H9 (cell line): ENCODE measurements around the gene ARHGAP4. TPM values are rescaled to one million over a fixed set of nuclear protein-coding genes. Genes with fewer than 3 reads are reported as not detected.

ENCODE experiments used
- DNase-seq: peaks from one replicate; pipeline ENCODE4 v3.0.0-alpha.2; 2017
- H2AFZ ChIP-seq: one replicate; pipeline ENCODE4 v1.6.1; 2013; ENCODE audit warnings: mild to moderate bottlenecking, low read length, control low read depth, moderate library complexity
- H2AK5ac ChIP-seq: 2 replicates; pipeline ENCODE4 v1.6.1; 2013; ENCODE audit warnings: low read length, control low read depth, mixed read lengths; ENCODE audit not compliant: insufficient read length
- H2BK120ac ChIP-seq: one replicate; pipeline ENCODE4 v1.6.1; 2013; ENCODE audit warnings: low read depth, mild to moderate bottlenecking, low read length, control low read depth, inconsistent platforms; ENCODE audit not compliant: poor library complexity, severe bottlenecking
- H2BK12ac ChIP-seq: 2 replicates; pipeline ENCODE4 v1.6.1; 2013; ENCODE audit warnings: low read length, control low read depth, mixed read lengths, low read depth; ENCODE audit not compliant: insufficient read length
- H2BK15ac ChIP-seq: 2 replicates; pipeline ENCODE4 v1.6.1; 2013; ENCODE audit warnings: low read depth, low read length, control low read depth
- H2BK20ac ChIP-seq: one replicate; pipeline ENCODE4 v1.6.1; 2013; ENCODE audit warnings: low read depth, mild to moderate bottlenecking, low read length, control low read depth, inconsistent platforms; ENCODE audit not compliant: poor library complexity, severe bottlenecking
- H2BK5ac ChIP-seq: 2 replicates; pipeline ENCODE4 v1.6.1; 2013; ENCODE audit warnings: low read length, control low read depth, mixed read lengths; ENCODE audit not compliant: insufficient read length
- H3K14ac ChIP-seq: 2 replicates; pipeline ENCODE4 v1.6.1; 2013; ENCODE audit warnings: low read length, control low read depth; ENCODE audit not compliant: insufficient read depth
- H3K18ac ChIP-seq: 2 replicates; pipeline ENCODE4 v1.6.1; 2013; ENCODE audit warnings: low read depth, mild to moderate bottlenecking, mixed read lengths, low read length, control low read depth; ENCODE audit not compliant: insufficient read length
- H3K23ac ChIP-seq: 2 replicates; pipeline ENCODE4 v1.6.1; 2013; ENCODE audit warnings: low read length, control low read depth, mixed read lengths, low read depth; ENCODE audit not compliant: insufficient read length
- H3K23me2 ChIP-seq: 2 replicates; pipeline ENCODE4 v1.6.1; 2013; ENCODE audit warnings: low read depth, mild to moderate bottlenecking, mixed read lengths, low read length, control low read depth; ENCODE audit not compliant: insufficient read length, poor library complexity, severe bottlenecking
- H3K27ac ChIP-seq: 2 replicates; pipeline ENCODE4 v1.5.1; 2013; ENCODE audit warnings: low read length, control low read depth, mixed read lengths, low read depth; ENCODE audit not compliant: insufficient read length
- H3K27me3 ChIP-seq: 2 replicates; pipeline ENCODE4 v1.6.1; 2013; ENCODE audit warnings: low read length, control low read depth, inconsistent platforms; ENCODE audit not compliant: insufficient read depth
- H3K4ac ChIP-seq: 2 replicates; pipeline ENCODE4 v1.6.1; 2013; ENCODE audit warnings: low read depth, mild to moderate bottlenecking, control low read depth, inconsistent platforms, low read length, moderate library complexity
- H3K4me1 ChIP-seq: 2 replicates; pipeline ENCODE4 v1.6.1; 2013; ENCODE audit warnings: low read length, control low read depth, inconsistent platforms; ENCODE audit not compliant: insufficient read depth
- H3K4me2 ChIP-seq: 2 replicates; pipeline ENCODE4 v1.6.1; 2013; ENCODE audit warnings: low read length, control low read depth, mixed read lengths; ENCODE audit not compliant: insufficient read length, insufficient read depth
- H3K56ac ChIP-seq: 2 replicates; pipeline ENCODE4 v1.6.1; 2013; ENCODE audit warnings: low read depth, mild to moderate bottlenecking, mixed read lengths, low read length, control low read depth; ENCODE audit not compliant: insufficient read length
- H3K79me1 ChIP-seq: 2 replicates; pipeline ENCODE4 v1.6.1; 2013; ENCODE audit warnings: low read depth, mild to moderate bottlenecking, moderate library complexity, low read length, control low read depth, inconsistent platforms; ENCODE audit not compliant: insufficient read depth, poor library complexity, severe bottlenecking
- H3K79me2 ChIP-seq: 2 replicates; pipeline ENCODE4 v1.6.1; 2013; ENCODE audit warnings: low read length, control low read depth, inconsistent platforms; ENCODE audit not compliant: insufficient read depth
- H3K9ac ChIP-seq: 2 replicates; pipeline ENCODE4 v1.6.1; 2013; ENCODE audit warnings: low read length, control low read depth, mixed read lengths; ENCODE audit not compliant: insufficient read length; ENCODE audit errors: extremely low read depth
- H3K9me3 ChIP-seq: one replicate; pipeline ENCODE4 v1.6.1; 2013; ENCODE audit warnings: low read depth, low read length, inconsistent platforms; ENCODE audit not compliant: control insufficient read depth
- H3T11ph ChIP-seq: one replicate; pipeline ENCODE4 v1.6.1; 2013; ENCODE audit warnings: mild to moderate bottlenecking, low read length, control low read depth, inconsistent platforms
- H4K20me1 ChIP-seq: one replicate; pipeline ENCODE4 v1.6.1; 2013; ENCODE audit not compliant: control insufficient read depth, insufficient read length, insufficient read depth
- H4K5ac ChIP-seq: 2 replicates; pipeline ENCODE4 v1.6.1; 2013; ENCODE audit warnings: low read depth, mild to moderate bottlenecking, mixed read lengths, low read length, control low read depth; ENCODE audit not compliant: insufficient read length
- H4K8ac ChIP-seq: replicated peaks from 2 replicates; pipeline ENCODE4 v1.6.1; 2013; ENCODE audit warnings: low read length, control low read depth, mixed read lengths, low read depth; ENCODE audit not compliant: insufficient read length
- H4K91ac ChIP-seq: 2 replicates; pipeline ENCODE4 v1.6.1; 2013; ENCODE audit warnings: low read depth, mild to moderate bottlenecking, moderate library complexity, mixed read lengths, low read length, control low read depth; ENCODE audit not compliant: insufficient read length
- H3K27ac Mint-ChIP-seq, 3 experiments: 2 replicates in 2 of 3; 3 replicates in 1 of 3; pipeline ENCODE4 v1.8.0; 2020 to 2021; ENCODE audit warnings: mixed read lengths in 3 of 3, mild to moderate bottlenecking in 1 of 3, moderate library complexity in 1 of 3
- H3K27me3 Mint-ChIP-seq: 2 replicates; pipeline ENCODE4 v1.8.0; 2021; ENCODE audit warnings: low read depth, mild to moderate bottlenecking, moderate library complexity, mixed read lengths
- H3K36me3 Mint-ChIP-seq, 3 experiments: 2 replicates in 2 of 3; 3 replicates in 1 of 3; pipeline ENCODE4 v1.8.0; 2020 to 2021; ENCODE audit warnings: low read depth in 3 of 3, mixed read lengths in 3 of 3; ENCODE audit not compliant: insufficient read depth in 1 of 3
- H3K4me1 Mint-ChIP-seq, 2 experiments: 2 replicates each; pipeline ENCODE4 v1.8.0; 2020; ENCODE audit warnings: mixed read lengths in 2 of 2
- H3K4me3 Mint-ChIP-seq, 2 experiments: 2 replicates in 1 of 2; 3 replicates in 1 of 2; pipeline ENCODE4 v1.8.0; 2020 to 2021; ENCODE audit warnings: mild to moderate bottlenecking in 2 of 2, mixed read lengths in 2 of 2, moderate library complexity in 1 of 2
- H3K9me3 Mint-ChIP-seq, 2 experiments: 2 replicates in 1 of 2; 3 replicates in 1 of 2; pipeline ENCODE4 v1.8.0; 2020; ENCODE audit warnings: mild to moderate bottlenecking in 2 of 2, mixed read lengths in 2 of 2, moderate library complexity in 1 of 2
- CTCF ChIP-seq: fragments of 200-600 bp; sonication (generic); conservative IDR thresholded peaks from 3 replicates; pipeline ENCODE4 v1.8.0; 2021; ENCODE audit warnings: antibody characterized with exemption, mild to moderate bottlenecking
- WGBS: extraction: QIAGEN DNeasy Blood & Tissue Kit; methylation state at CpG from one replicate; pipeline ENCODE4 v1.1.7; 2013; ENCODE audit warnings: missing lambda C conversion rate, low lambda C conversion rate, mixed read lengths; ENCODE audit not compliant: insufficient read length; ENCODE audit errors: extremely low coverage; 5-methylcytosine and 5-hydroxymethylcytosine counted together
- total RNA-seq: library from RNA; stranded (reverse); gene quantifications from 2 replicates; pipeline ENCODE4 v1.2.1, GENCODE V29; 2021

ARHGAP4 gene
- total RNA-seq, 1 experiment from 2014 or later, result 37.8 TPM

- DNase-seq, result no peak
- Histone ChIP-seq H2BK120ac (no peak overlapping the region), H3K27me3 (no peaks in the 10 kb centered on the region), H3K18ac (no peak overlapping the region), H2BK12ac (no peak overlapping the region), H3K23me2 (no peaks in the 10 kb centered on the region), H4K91ac (no peak overlapping the region), H3K4me2 (no peak overlapping the region), H2AK5ac (no peak overlapping the region), H3K79me1 (no peaks in the 10 kb centered on the region), H4K5ac (no peak overlapping the region), H2BK15ac (no peak overlapping the region), H3K79me2 (no peaks in the 10 kb centered on the region), H3K14ac (no peak overlapping the region), H3K9ac (no peak overlapping the region), H3K27ac (no peak overlapping the region), H3K4ac (no peak overlapping the region), H4K8ac (no peak overlapping the region), H3K56ac (no peak overlapping the region), H2AFZ (no peak overlapping the region), H4K20me1 (no peaks in the 10 kb centered on the region), H3K9me3 (peaks cover 4% of the 10 kb centered on the region), H3K23ac (no peak overlapping the region), H2BK20ac (no peak overlapping the region), H2BK5ac (no peak overlapping the region), H3K4me1 (no peaks in the 10 kb centered on the region; the same call in none of the 2 replicates), H3T11ph (no peak overlapping the region)
- Mint-ChIP-seq H3K27ac (no peak overlapping the region; a peak in 1 of 7 replicates), H3K4me1 (peaks cover 12 to 41% of the 10 kb centered on the region in 2 experiments), H3K36me3 (peaks cover 6 to 26% (median 20%) of the 10 kb centered on the region in 3 experiments; a peak in 6 of 7 replicates), H3K27me3 (peaks cover 11% of the 10 kb centered on the region), H3K9me3 (peaks cover 63 to 84% of the 10 kb centered on the region in 2 experiments), H3K4me3 (no peak overlapping the region)
- TF ChIP-seq CTCF, result no peak
- no CpG with 5 or more reads among the region's 7 CpGs for WGBS
These were observed 52.6 kb downstream of the ARHGAP4 start for GRCh38 chrX:153873282-153874084.
